ENCODE results near the gene ERBIN.

DNA sequence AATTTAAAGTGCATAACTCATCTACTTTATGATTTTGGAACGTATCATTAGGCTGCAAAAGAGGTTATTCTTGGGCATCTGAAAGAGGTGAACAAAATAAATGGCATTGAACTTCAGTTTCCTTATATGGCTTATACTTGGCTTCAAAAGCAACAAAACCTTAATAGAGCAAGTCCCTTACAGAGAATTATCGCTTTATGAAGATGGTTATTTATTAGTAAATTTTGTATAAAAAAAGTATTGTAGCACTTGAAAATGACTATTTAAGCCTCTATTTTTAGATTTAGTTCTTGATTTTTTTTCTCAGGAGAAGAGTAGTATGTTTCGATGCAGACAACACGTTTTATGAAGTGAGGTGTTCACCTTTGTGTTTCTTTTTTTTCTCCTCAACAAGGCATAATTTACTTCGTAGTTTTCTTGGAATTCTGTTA lies 2.0 kb downstream of the ERBIN start:
- TF ChIP-seq PAX5 (IDR thresholded peaks at IDR 0.05; ENCODE audit: insufficient read depth, low read length, severe bottlenecking) (no peak), POLR2A (IDR thresholded peaks at IDR 0.05; ENCODE audit: low read depth, low read length) (no peak)
